NCI-H510A treated with DMSO at 0.1 percent for 48 hours (cell line): ENCODE measurements around the gene ANK2.

ENCODE experiments used
- DNase-seq: peaks from one replicate; lab custom pipeline; 2025; lab: John Stamatoyannopoulos, UW

ANK2 gene

DNA sequence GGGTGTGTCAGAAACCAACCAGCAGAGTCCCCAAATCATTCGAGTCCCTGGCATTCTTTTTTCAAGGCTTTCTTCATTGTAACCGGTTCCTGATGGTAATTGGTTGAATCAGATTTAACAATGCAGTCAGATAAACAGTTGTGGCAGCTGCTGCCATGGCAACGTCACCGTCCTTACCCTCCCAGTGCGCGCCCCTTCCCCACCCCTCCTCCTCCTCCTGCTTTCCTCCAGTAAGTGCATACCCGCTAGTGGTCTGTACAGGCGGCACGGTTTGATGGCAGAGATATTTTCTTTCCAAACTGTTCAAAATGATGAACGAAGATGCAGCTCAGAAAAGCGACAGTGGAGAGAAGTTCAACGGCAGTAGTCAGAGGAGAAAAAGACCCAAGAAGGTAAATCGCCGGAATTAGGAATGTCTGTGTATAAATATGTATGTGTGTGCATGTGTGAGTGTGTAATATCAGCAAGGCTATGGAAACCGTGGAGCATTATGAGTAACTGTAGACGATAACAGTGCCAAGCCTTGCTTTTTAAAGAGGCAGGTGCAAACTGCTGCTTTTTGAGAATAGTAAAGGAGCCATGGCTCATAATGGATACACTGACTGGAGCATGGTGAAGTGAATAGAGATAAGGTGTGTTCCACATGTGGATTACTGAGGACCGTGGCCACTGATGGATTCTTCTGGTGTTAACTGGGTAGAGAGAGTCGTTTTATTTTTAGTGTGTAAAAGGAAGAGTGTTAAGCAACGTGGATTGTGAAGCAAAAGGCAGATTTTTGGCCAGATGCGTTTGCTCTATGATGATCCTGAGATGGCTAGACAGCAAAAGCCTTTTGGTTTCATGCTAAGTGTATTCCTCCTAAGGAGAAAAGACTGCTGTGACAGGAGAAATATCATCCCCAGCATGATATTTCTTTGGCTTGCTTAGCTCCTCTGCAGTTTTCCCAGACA is at the start of gene ANK2:
TSS of gene ANK2 (plus strand) at position 233 of the 950 bp plus-strand sequence. CDS start at position 309, 76 bp downstream.
- peak; percentile 64 for DNase-seq

- DNase-seq = no peak
Measured at GRCh38 chr4:113003841-113004240, 45.6 kb upstream of the ANK2 start.

GRCh38 chr4:113004655-113005054 is 44.8 kb upstream of the ANK2 start:
- no peak for DNase-seq

- DNase-seq = no peak
Measured at GRCh38 chr4:113006632-113007031, 42.8 kb upstream of the ANK2 start.

- DNase-seq = no peak
Measured at GRCh38 chr4:113007151-113007550, 42.3 kb upstream of the ANK2 start.

GRCh38 chr4:113008135-113008534 is 41.3 kb upstream of the ANK2 start:
- DNase-seq = no peak

- no peak for DNase-seq
Measured at GRCh38 chr4:113008716-113009115, 40.7 kb upstream of the ANK2 start.

GRCh38 chr4:113009461-113009860 is 40.0 kb upstream of the ANK2 start:
- DNase-seq = no peak

DNA sequence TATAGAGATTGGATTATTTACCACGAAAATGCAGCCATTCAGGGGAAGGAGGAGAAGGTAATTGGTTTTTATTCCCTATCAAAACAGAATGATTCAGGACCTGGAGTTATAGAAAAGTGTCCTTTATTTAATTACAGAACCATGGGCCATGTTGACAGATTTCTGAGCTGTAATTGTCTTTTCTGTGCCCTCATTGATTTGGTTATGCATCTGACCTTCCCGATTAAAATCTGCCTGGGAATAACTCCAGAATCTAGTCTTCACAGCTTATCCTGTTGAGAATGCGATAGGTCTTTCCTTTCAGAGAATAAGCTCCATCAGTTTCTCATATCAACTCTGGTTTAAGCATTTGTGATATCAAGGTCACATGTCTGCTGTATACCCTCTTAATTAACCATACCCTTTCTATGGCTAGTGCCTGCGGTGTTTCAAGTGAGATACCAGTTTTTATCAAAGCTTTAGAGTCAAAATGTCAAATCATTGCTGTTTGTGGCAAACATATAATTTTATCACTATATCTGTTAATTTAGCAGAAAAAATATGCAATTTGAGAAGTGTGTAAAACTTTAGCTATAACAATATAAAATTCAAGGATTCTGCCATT is 37.2 kb upstream of the ANK2 start:
- DNase-seq = no peak

DNA sequence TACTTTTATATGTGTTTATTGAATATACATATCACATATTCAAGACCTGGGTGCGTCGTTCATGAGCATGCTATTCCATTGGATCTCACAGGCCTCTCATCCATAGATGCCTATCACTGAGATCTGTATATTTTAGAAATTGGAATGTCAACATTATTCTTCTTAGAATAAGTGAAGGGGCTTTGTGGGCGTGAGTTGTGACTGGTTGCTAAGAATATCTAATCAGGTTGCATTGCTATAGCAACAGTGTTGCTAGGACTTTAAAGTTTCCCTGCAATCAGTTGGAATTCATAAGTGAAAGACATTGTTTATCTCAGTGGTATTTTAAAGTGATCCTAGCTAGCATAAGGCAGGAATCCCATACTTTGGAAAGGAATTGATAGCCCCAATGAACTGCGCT is 36.7 kb upstream of the ANK2 start:
- no peak for DNase-seq

DNA sequence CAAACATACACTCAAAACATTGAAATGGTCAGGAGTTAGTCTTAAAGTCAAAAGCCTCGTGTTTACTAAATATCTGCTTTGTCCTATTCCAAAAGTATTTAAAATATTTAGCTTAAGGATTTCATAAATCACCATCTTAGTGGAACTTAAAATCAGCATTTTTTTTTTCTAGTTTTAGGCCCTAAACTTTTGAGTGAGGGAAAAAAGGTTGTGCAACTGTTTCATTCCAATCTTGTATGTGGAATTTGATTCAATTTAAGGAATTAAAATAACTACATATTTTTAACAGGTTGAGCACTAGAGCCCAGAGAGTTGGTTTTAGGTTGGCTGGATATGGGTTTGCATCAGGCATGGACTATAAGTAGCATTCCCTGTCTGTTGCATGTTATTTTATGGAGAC is 35.7 kb upstream of the ANK2 start:
- no peak for DNase-seq

DNA sequence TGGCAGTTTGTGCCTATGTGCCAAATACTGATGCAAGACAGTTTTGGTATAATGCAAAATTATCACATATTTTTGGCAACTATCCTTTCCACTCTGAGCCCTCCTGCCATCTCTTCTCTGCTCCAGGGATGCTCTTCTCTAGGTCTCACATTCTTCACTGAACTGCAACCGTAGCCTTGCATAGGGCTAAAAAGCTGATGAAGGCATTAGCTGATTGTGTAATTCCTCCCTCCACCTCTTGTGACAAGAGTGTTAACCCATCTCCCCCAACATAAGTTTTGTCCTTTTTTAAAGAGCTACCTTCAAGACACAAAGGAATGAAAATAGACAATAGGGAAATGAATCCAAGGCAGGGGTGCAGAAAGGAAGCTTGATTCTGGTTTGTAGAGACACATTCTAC is 33.1 kb upstream of the ANK2 start:
- DNase-seq = no peak

DNA sequence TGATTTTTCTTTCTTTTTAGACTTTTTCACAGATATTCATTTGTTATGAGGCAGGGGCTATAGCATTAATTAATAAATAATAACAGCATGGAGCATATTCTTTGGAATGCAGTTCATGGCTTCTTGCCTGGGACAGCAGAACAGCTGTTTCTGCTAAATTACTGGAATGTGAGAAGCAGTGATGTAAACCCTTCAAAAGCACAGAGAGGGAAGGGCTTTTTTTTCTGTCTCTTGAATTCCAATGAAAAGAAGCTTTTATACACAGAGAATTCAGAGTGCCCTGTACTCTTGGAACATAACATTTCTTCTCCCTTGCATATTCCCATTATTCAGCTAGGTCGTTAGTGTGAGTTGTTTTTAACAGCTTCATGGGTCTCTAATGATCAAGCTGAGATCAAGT is 28.5 kb upstream of the ANK2 start:
- no peak for DNase-seq

- no peak for DNase-seq
Measured at GRCh38 chr4:113024388-113024787, 25.1 kb upstream of the ANK2 start.

- DNase-seq = no peak
Measured at GRCh38 chr4:113025416-113025815, 24.0 kb upstream of the ANK2 start.

DNA sequence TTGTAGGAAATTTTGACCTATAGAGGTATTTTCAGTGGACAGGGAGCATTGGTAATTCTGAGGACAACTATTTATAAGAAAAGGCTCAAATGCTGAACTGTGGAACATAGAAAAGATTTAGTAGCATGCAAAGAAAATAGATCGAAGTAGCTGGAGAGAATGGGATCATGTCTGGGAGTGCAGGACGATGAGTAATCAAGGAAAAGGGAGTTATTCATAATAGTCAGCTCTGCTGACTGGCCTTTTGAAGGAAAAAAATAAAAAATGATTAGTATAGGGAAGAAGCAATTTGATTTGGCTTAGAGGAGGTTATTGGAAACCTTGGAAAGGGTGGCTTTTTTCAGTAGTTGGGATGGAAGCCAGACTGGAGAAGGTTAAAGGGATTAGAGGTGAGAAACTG is 22.9 kb upstream of the ANK2 start:
- DNase-seq = no peak

GRCh38 chr4:113028074-113028473 is 21.4 kb upstream of the ANK2 start:
- DNase-seq = no peak

- DNase-seq = no peak
Measured at GRCh38 chr4:113031212-113031611, 18.2 kb upstream of the ANK2 start.

DNA sequence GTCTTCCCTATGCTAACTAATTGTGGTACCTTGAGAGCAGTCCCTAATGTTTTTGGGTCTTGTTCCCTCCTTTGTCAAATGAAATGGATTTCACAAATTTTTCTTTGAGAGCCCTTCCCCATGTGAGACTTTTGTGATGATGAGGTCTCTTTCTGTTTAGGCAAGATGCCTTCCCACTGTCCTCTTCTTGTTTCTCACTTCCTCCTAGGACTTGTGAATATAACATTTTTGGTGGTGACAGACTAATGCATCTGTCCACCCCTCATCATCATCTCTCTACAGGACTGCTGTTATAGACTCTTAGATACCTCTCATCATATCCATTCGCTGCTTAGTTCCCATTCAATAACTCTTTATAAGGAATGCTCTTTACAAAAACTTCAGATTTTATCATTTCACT is 8.7 kb upstream of the ANK2 start:
- no peak for DNase-seq

- no peak for DNase-seq
Measured at GRCh38 chr4:113042502-113042901, 7.0 kb upstream of the ANK2 start.

GRCh38 chr4:113043591-113043990 is 5.9 kb upstream of the ANK2 start:
- no peak for DNase-seq

GRCh38 chr4:113050371-113050755 is 910 bp downstream of the ANK2 start:
- DNase-seq = peak; percentile 6

DNA sequence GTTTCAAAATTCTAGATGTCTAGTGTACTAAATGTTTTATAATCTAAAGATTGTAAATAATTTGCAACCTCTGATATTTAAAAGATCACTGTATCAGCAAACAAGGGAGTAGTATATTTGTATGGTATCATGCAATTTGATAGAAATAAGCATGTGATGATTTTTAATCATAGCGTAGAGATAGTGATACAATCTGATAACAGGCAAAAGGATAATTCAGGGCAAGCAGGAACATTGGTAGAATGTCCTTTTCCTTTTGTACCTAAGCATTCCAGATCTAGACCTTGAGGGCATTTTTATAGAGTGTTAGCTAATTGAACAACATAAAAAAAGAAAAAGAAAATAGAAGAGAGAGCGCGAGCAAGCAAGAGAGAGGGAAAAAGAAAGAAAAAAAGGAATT is 1.4 kb downstream of the ANK2 start:
- no peak for DNase-seq

GRCh38 chr4:113051361-113051760 is 1.9 kb downstream of the ANK2 start:
- DNase-seq = no peak
